ENCODE data around the gene AURKA. TPM values are rescaled to one million over a fixed set of nuclear protein-coding genes. Genes with fewer than 3 reads are reported as not detected.

AURKA gene
- total RNA-seq, 2 experiments from 2014 or later = 63.2 to 105 TPM

DNA sequence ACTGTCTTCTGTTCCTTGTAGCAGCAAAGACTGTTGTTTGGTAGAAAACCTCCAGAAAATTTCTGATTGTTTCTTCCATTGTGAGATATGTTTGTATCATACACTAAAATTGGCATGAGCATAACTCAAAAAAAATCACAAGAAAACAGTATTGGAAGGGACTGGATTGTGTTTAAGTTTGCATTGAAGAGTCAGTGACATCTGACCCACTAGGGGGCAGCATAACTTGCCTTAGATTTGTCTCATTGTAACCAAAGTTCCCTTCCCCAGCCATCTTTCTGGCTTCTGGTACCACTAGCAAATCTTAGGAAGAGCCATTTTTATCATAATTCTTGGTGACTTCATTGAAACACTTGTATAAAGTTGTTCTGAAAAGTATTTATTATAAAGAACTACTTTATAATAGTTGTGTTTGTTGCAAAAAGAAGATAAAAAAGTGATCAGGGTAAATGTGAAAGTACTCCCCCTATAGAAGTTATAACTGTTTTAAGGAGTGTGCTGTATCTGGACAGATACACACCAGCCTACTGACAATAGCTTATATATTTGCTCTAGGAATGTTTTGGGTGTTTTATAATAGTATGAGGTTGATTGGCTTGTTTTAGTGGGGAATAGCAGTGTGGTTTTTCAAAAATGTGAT, 8.1 kb upstream of the AURKA start:
- H3K4me2 ChIP-seq (ENCODE audit: low read length) = no peak overlapping the region
- POLR2A ChIA-PET = no interaction called here
- 0 out of 2 replicates have a peak, but pooled peaks cover 11% of the 10 kb centered on the region for H4K20me1 ChIP-seq (ENCODE audit: insufficient read depth, low read length)
- CTCF ChIA-PET (ENCODE audit: unreplicated experiment) = no interaction called here
- intact Hi-C loops (cut with micrococcal nuclease; ENCODE audit: unreplicated experiment) = loop anchor here (1.0 kb wide), 1 partner anchor 66 kb away; no protein-coding TSS in a partner anchor
- TF ChIP-seq CTCF (conservative IDR thresholded peaks at IDR 0.05; ENCODE audit: low read length) (peak; percentile 97), EZH2phosphoT487 (IDR thresholded peaks at IDR 0.05; ENCODE audit: borderline replicate concordance, low read depth, low read length) (no peak)
- BruUV-seq (replicated peaks) = no TSS peak
- H3K79me2 ChIP-seq (ENCODE audit: insufficient read depth, low read depth, low read length) = peaks cover 49% of the 10 kb centered on the region
- DNase-seq (ENCODE audit: low spot score) = peak; percentile 66
- H3K9me3 ChIP-seq (ENCODE audit: low read length) = no peaks in the 10 kb centered on the region
- no peaks in the 10 kb centered on the region for H3K4me1 ChIP-seq (ENCODE audit: insufficient read depth, low read length, poor library complexity, severe bottlenecking)
- no peak overlapping the region for H2AFZ ChIP-seq (ENCODE audit: low read length)
- no peaks in the 10 kb centered on the region for H3K9me2 ChIP-seq (ENCODE audit: insufficient read depth, low read length)
- H3K4me3 ChIP-seq (ENCODE audit: low read depth, low read length, poor library complexity, severe bottlenecking) = no peak overlapping the region
- H3K36me3 ChIP-seq (ENCODE audit: insufficient read depth, low read length) = peaks cover 100% of the 10 kb centered on the region
- H3K27ac ChIP-seq (ENCODE audit: low read depth, low read length, poor library complexity, severe bottlenecking) = no peak overlapping the region

DNA sequence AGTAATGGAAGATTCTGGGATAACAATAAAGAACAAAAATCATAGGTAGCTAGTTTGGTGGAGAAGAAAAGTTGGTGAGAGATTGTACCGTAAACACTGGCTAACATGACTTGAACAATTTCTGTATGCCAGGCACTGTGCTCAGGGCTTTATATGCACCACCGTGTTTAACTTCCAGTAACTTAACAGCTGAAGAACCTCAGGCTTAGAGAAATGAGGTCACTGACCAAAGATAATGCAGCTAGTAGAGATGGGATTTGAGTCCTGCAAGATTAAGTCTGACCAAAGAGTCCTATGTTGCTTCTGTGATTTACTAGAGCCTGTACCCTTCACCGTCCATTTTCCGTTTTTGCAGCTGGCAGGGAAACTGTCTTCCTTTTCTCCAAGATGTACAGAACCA, 3.2 kb upstream of the AURKA start:
- H2AFZ ChIP-seq (ENCODE audit: low read length) = no peak overlapping the region
- H3K27ac ChIP-seq (ENCODE audit: low read depth, low read length, poor library complexity, severe bottlenecking) = no peak overlapping the region
- ChIA-PET CTCF (ENCODE audit: unreplicated experiment) (no interaction called here), POLR2A (interaction anchor here (0.6 to 1.3 kb wide), 3 partner anchors 17 to 671 kb away, joined by 3 to 4 read pairs (median 4); partner anchors contain the start of gene CASS4)
- no peaks in the 10 kb centered on the region for H3K9me2 ChIP-seq (ENCODE audit: insufficient read depth, low read length)
- no peak for DNase-seq (ENCODE audit: low spot score)
- no TSS peak for BruUV-seq (replicated peaks)
- peaks cover 15% of the 10 kb centered on the region for H3K4me1 ChIP-seq (ENCODE audit: insufficient read depth, low read length, poor library complexity, severe bottlenecking)
- no peak overlapping the region for H3K4me3 ChIP-seq (ENCODE audit: low read depth, low read length, poor library complexity, severe bottlenecking)
- H3K4me2 ChIP-seq (ENCODE audit: low read length) = no peak overlapping the region
- intact Hi-C loops (cut with micrococcal nuclease; ENCODE audit: unreplicated experiment) = no loop called here
- TF ChIP-seq EZH2phosphoT487 (IDR thresholded peaks at IDR 0.05; ENCODE audit: borderline replicate concordance, low read depth, low read length) (no peak), CTCF (conservative IDR thresholded peaks at IDR 0.05; ENCODE audit: low read length) (no peak)
- H4K20me1 ChIP-seq (ENCODE audit: insufficient read depth, low read length) = peaks cover 14% of the 10 kb centered on the region; the same call in 1 of the 2 replicates
- no peaks in the 10 kb centered on the region for H3K9me3 ChIP-seq (ENCODE audit: low read length)
- peaks cover 61% of the 10 kb centered on the region for H3K79me2 ChIP-seq (ENCODE audit: insufficient read depth, low read depth, low read length)
- H3K36me3 ChIP-seq (ENCODE audit: insufficient read depth, low read length) = peaks cover 76% of the 10 kb centered on the region

- peaks cover 7% of the 10 kb centered on the region; the same call in 1 of the 2 replicates for H4K20me1 ChIP-seq (ENCODE audit: insufficient read depth, low read length)
- peaks cover 21% of the 10 kb centered on the region for H3K4me1 ChIP-seq (ENCODE audit: insufficient read depth, low read length, poor library complexity, severe bottlenecking)
- peaks cover 70% of the 10 kb centered on the region for H3K79me2 ChIP-seq (ENCODE audit: insufficient read depth, low read depth, low read length)
- no peak overlapping the region for H3K27ac ChIP-seq (ENCODE audit: low read depth, low read length, poor library complexity, severe bottlenecking)
- ChIA-PET CTCF (ENCODE audit: unreplicated experiment) (no interaction called here), POLR2A (interaction anchor here (0.6 to 2.8 kb wide), 2 partner anchors 20 to 69 kb away, joined by 3 to 15 read pairs; no protein-coding TSS in a partner anchor)
- no peak overlapping the region for H2AFZ ChIP-seq (ENCODE audit: low read length)
- H3K4me3 ChIP-seq (ENCODE audit: low read depth, low read length, poor library complexity, severe bottlenecking) = peak overlapping the region; percentile 76
- no peak for DNase-seq (ENCODE audit: low spot score)
- intact Hi-C loops (cut with micrococcal nuclease; ENCODE audit: unreplicated experiment) = loop anchor here (2.0 kb wide), 1 partner anchor 75 kb away; the partner anchor contains the start of gene RTF2
- H3K9me3 ChIP-seq (ENCODE audit: low read length) = no peaks in the 10 kb centered on the region
- no peaks in the 10 kb centered on the region for H3K9me2 ChIP-seq (ENCODE audit: insufficient read depth, low read length)
- TF ChIP-seq EZH2phosphoT487 (IDR thresholded peaks at IDR 0.05; ENCODE audit: borderline replicate concordance, low read depth, low read length) = no peak
- no peak for TF ChIP-seq CTCF (conservative IDR thresholded peaks at IDR 0.05; ENCODE audit: low read length)
- H3K36me3 ChIP-seq (ENCODE audit: insufficient read depth, low read length) = peaks cover 76% of the 10 kb centered on the region
- peak overlapping the region; percentile 80 for H3K4me2 ChIP-seq (ENCODE audit: low read length)
- no TSS peak for BruUV-seq (replicated peaks)
Measured at GRCh38 chr20:56393653-56394052, 1.6 kb upstream of the AURKA start.

Measured in OCI-LY7 (cell line).